Mesodermal cell (in vitro differentiated cells): Measurements from ENCODE around the gene BASP1.

Source experiments
- H3K27ac ChIP-seq: 2 replicates; pipeline ENCODE4 v1.7.0; 2013; ENCODE audit warnings: mild to moderate bottlenecking, low read depth, low read length, moderate library complexity; ENCODE audit not compliant: severe bottlenecking
- H3K36me3 ChIP-seq: 2 replicates; pipeline ENCODE4 v1.7.1; 2013; ENCODE audit warnings: mild to moderate bottlenecking, low read length, moderate library complexity; ENCODE audit not compliant: control insufficient read depth, insufficient read depth
- H3K4me1 ChIP-seq: one replicate; pipeline ENCODE4 v1.7.1; 2013; ENCODE audit warnings: mild to moderate bottlenecking, low read length; ENCODE audit not compliant: insufficient read depth, control insufficient read depth, poor library complexity, severe bottlenecking
- H3K4me3 ChIP-seq: 2 replicates; pipeline ENCODE4 v1.7.0; 2013; ENCODE audit warnings: low read length, control low read depth, mild to moderate bottlenecking; ENCODE audit not compliant: insufficient read depth, poor library complexity, severe bottlenecking; ENCODE audit errors: extremely low read depth
- H3K9me3 ChIP-seq: 2 replicates; pipeline ENCODE4 v1.7.1; 2013; ENCODE audit warnings: mild to moderate bottlenecking, low read length, moderate library complexity; ENCODE audit not compliant: control insufficient read depth
- WGBS, 2 experiments: methylation state at CpG; one replicate each; pipeline ENCODE4 v1.1.5; 2013; ENCODE audit warnings: missing lambda C conversion rate in 2 of 2; ENCODE audit not compliant: insufficient coverage in 2 of 2; 5-methylcytosine and 5-hydroxymethylcytosine counted together

BASP1 gene

GRCh38 chr5:17287501-17288155 is 70.2 kb downstream of the BASP1 start:
- peaks cover 3% of the 10 kb centered on the region for H3K9me3 ChIP-seq
- 89 to 93% methylated on average over 4 of the region's 4 CpGs for whole genome bisulfite sequencing, 2 experiments

DNA sequence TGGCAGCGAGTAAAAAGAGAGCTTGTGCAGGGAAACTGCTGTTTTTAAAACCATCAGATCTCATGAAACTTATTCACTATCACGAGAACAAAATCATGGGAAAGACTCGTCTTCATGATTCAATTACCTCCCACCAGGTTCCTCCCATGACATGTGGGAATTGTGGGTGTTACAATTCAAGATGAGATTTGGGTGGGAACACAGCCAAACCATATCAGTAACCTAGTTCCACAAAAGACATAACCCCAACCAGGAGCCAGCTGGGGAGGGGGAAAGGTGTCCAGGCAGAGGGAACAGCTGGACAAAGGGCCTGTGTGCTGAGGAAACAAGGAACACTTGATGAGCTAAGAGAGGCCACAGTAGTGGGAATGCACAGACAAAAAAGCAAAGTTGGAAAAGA is 71.1 kb downstream of the BASP1 start:
- 83 to 89% methylated on average over 1 of the region's 3 CpGs for WGBS, 2 experiments
- Histone ChIP-seq H3K4me3 (no peak overlapping the region), H3K27ac (no peak overlapping the region)

More at GRCh38 chr5:17287501-17288155, 70.2 kb downstream of the BASP1 start:
- Histone ChIP-seq H3K27ac (no peak overlapping the region), H3K4me3 (no peak overlapping the region), H3K36me3 (no peaks in the 10 kb centered on the region), H3K4me1 (peaks cover 3% of the 10 kb centered on the region)

DNA sequence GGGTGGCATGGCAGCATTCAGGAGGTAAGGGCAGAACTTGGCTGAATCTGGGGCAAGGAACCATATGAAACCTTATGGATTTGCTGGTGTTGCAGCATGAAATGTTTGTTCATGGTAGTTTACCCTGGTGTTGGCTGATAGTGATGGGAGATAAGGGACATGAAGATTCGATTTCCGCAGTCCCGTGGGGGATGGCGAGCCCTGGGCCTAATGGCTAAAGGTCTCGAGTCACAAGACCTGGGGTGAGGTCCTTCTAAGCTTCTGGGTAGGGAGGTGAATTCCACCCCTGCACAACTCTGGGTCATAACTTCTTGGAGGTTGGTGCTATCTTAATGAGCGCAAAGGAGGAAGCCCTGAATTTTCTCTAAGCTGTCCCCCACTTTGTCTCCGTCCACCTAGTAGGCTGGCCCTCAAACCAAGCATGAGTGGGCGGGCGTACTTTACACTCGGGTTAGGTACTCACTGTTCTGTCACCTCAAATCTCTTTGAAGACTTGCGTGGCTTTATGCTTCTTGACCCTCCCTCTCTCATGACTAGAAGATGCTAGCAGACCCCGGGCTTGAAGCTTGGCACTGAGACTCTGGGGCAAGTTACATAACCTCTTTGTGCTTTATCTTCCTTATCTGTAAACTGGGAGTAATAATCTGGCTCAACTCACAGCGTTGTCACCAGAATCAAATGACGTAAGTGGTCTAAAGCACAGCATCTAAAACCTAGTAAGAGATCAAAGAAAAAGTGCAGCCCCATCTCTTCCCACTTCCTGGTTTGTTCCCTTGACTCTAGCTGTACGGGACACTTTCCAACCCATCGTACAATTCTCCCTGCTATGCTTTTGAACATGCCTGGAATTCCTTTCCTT is 72.5 kb downstream of the BASP1 start:
- 93 to 94% methylated on average over 14 to 16 of the region's 16 CpGs for WGBS, 2 experiments
- no peaks in the 10 kb centered on the region for H3K36me3 ChIP-seq
- no peak overlapping the region for H3K27ac ChIP-seq
- peaks cover 3% of the 10 kb centered on the region for H3K4me1 ChIP-seq
- H3K9me3 ChIP-seq = peaks cover 3% of the 10 kb centered on the region
- H3K4me3 ChIP-seq = no peak overlapping the region

More for the DNA sequence above, 71.1 kb downstream of the BASP1 start:
- no peaks in the 10 kb centered on the region for H3K36me3 ChIP-seq
- H3K9me3 ChIP-seq = peaks cover 3% of the 10 kb centered on the region
- peaks cover 3% of the 10 kb centered on the region for H3K4me1 ChIP-seq

GRCh38 chr5:17290540-17290974 is 73.1 kb downstream of the BASP1 start:
- Histone ChIP-seq H3K4me3 (no peak overlapping the region), H3K9me3 (peaks cover 3% of the 10 kb centered on the region), H3K27ac (no peak overlapping the region), H3K36me3 (no peaks in the 10 kb centered on the region), H3K4me1 (peaks cover 3% of the 10 kb centered on the region)
- WGBS, 2 experiments = 89 to 93% methylated on average over 7 of the region's 9 CpGs

- Histone ChIP-seq H3K36me3 (no peaks in the 10 kb centered on the region), H3K4me3 (no peak overlapping the region), H3K4me1 (peaks cover 3% of the 10 kb centered on the region), H3K9me3 (peaks cover 3% of the 10 kb centered on the region), H3K27ac (no peak overlapping the region)
- 93 to 95% methylated on average over 10 to 12 of the region's 12 CpGs for WGBS, 2 experiments
These were observed 75.1 kb downstream of the BASP1 start for GRCh38 chr5:17292434-17293015.

DNA sequence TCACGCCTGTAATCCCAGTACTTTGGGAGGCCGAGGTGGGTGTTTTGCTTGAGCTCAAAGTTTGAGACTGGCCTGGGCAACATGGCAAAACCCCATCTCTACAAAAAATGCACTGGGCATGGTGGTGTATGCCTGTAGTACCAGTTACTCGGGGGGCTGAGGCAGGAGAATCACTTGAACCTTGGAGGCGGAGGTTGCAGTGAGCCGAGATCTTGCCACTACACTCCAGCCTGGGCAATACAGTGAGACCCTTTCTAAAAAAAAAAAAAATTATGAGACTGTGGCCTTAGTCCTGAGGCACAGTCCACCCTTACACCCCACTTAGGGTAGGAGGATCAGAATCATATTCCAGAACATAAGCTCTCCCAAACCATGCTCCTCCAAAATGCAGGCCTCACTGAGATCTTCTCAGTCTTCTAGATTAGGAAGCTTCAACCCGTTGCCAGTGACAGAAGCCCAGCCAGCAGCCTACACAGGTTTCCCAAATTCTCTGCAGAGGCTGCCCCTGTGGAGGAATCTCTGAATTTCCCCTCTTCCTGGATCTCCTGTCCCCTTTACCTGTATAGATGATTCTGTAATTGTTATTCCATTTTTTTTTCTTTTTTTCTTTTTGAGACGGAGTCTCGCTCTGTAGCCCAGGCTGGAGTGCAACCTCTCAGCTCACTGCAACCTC is 77.3 kb downstream of the BASP1 start:
- WGBS, 2 experiments = 83 to 92% methylated on average over 5 to 8 of the region's 8 CpGs
- Histone ChIP-seq H3K4me1 (peaks cover 3% of the 10 kb centered on the region), H3K27ac (no peak overlapping the region), H3K36me3 (no peaks in the 10 kb centered on the region), H3K4me3 (no peak overlapping the region), H3K9me3 (no peaks in the 10 kb centered on the region)

GRCh38 chr5:17295671-17296070 is 78.2 kb downstream of the BASP1 start:
- Histone ChIP-seq H3K9me3 (no peaks in the 10 kb centered on the region), H3K36me3 (no peaks in the 10 kb centered on the region), H3K4me1 (peaks cover 1% of the 10 kb centered on the region), H3K4me3 (no peak overlapping the region), H3K27ac (no peak overlapping the region)
- WGBS, 2 experiments = 71 to 88% methylated on average over 2 of the region's 3 CpGs

DNA sequence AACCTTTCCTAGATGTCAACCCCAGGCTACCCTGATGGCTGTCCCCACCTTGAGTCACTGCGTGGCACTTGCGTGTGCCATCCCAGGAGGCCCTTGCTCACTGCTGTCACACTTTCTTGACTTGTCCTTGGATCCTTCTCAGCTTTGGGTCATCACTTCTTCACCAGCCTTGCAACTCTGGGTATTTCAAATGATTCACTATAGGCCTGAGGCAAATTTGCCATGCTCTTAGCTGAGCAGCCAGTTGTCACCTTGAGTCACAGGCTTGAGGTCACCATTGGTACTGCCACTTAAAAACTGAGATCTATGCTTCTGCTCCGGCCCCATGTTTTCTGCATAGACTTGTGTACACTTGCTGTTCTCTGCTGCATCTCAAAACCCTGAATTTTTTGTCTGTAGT is 84.7 kb downstream of the BASP1 start:
- Histone ChIP-seq H3K4me1 (peaks cover 27% of the 10 kb centered on the region), H3K4me3 (no peak overlapping the region), H3K36me3 (no peaks in the 10 kb centered on the region), H3K27ac (no peak overlapping the region), H3K9me3 (no peaks in the 10 kb centered on the region)
- WGBS, 2 experiments = 96 to 100% methylated on average over 2 to 3 of the region's 3 CpGs

GRCh38 chr5:17302604-17303003 is 85.2 kb downstream of the BASP1 start:
- Histone ChIP-seq H3K27ac (no peak overlapping the region), H3K4me3 (no peak overlapping the region), H3K36me3 (no peaks in the 10 kb centered on the region), H3K4me1 (peaks cover 27% of the 10 kb centered on the region), H3K9me3 (no peaks in the 10 kb centered on the region)
- WGBS, 2 experiments = 97 to 100% methylated on average over 1 to 4 of the region's 4 CpGs

- Histone ChIP-seq H3K4me1 (peaks cover 27% of the 10 kb centered on the region), H3K9me3 (no peaks in the 10 kb centered on the region), H3K36me3 (no peaks in the 10 kb centered on the region), H3K27ac (peak overlapping the region; percentile 11), H3K4me3 (no peak overlapping the region)
- WGBS, 2 experiments = 93% methylated on average over 4 of the region's 4 CpGs; no CpG with 5 or more reads in 1 of the 2 experiments
These were observed 86.9 kb downstream of the BASP1 start for GRCh38 chr5:17304282-17304681.
